Measurements from ENCODE around the gene WDR36.

GRCh38 chr5:111076091-111076490, 16.1 kb upstream of the WDR36 start:
- no peak for TF ChIP-seq CTCF (IDR thresholded peaks at IDR 0.05)
- TF ChIP-seq POLR2A (IDR thresholded peaks at IDR 0.05): no peak

Measured in vagina (tissue), 2 donors.